GM23338 (cell line): ENCODE measurements around the gene CNTN1. TPM values are rescaled to one million over a fixed set of nuclear protein-coding genes. Genes with fewer than 3 reads are reported as not detected.

Experiments used
- ATAC-seq: fragments of 200-7000 bp; cut with Tn5 transposase; 3 replicates; pipeline ENCODE4 v1.9.1; 2020
- DNase-seq: peaks from one replicate; pipeline ENCODE4 v3.0.0-alpha.2; 2015; ENCODE audit warnings: low spot score
- H2AFZ ChIP-seq: fragments of 200-600 bp; sonication (generic); 2 replicates; pipeline ENCODE4 v1.8.0; 2016; ENCODE audit warnings: antibody characterized with exemption, mild to moderate bottlenecking, moderate library complexity
- H3F3A ChIP-seq: fragments of 200-600 bp; sonication (generic); replicated peaks from 2 replicates; pipeline ENCODE4 v1.8.0; 2017; ENCODE audit warnings: antibody characterized with exemption, mixed run types, low read depth
- H3K27ac ChIP-seq: fragments of 200-600 bp; sonication (generic); 2 replicates; pipeline ENCODE4 v1.6.1; 2016; ENCODE audit warnings: low read depth
- H3K27me3 ChIP-seq: fragments of 200-600 bp; sonication (generic); 2 replicates; pipeline ENCODE4 v1.8.0; 2016; ENCODE audit warnings: mild to moderate bottlenecking, mixed run types, moderate library complexity; ENCODE audit not compliant: insufficient read depth
- H3K36me3 ChIP-seq: fragments of 200-600 bp; sonication (generic); 2 replicates; pipeline ENCODE4 v1.8.0; 2016; ENCODE audit warnings: mild to moderate bottlenecking; ENCODE audit not compliant: insufficient read depth
- H3K4me1 ChIP-seq: fragments of 200-600 bp; sonication (generic); 2 replicates; pipeline ENCODE4 v1.8.0; 2016; ENCODE audit warnings: mild to moderate bottlenecking, moderate library complexity; ENCODE audit not compliant: insufficient read depth
- H3K4me2 ChIP-seq: fragments of 200-600 bp; sonication (generic); 2 replicates; pipeline ENCODE4 v1.7.1; 2017; ENCODE audit warnings: mixed run types
- H3K4me3 ChIP-seq: fragments of 200-600 bp; sonication (generic); 2 replicates; pipeline ENCODE4 v1.6.1; 2016; ENCODE audit warnings: mixed run types
- H3K79me2 ChIP-seq: fragments of 200-600 bp; sonication (generic); replicated peaks from 2 replicates; pipeline ENCODE4 v1.8.0; 2017; ENCODE audit warnings: mild to moderate bottlenecking; ENCODE audit not compliant: insufficient read depth
- H3K9me2 ChIP-seq: fragments of 200-600 bp; sonication (generic); 2 replicates; pipeline ENCODE4 v1.8.0; 2017; ENCODE audit not compliant: insufficient read depth
- H4K20me1 ChIP-seq: fragments of 200-600 bp; sonication (generic); replicated peaks from 2 replicates; pipeline ENCODE4 v1.8.0; 2017; ENCODE audit warnings: mild to moderate bottlenecking; ENCODE audit not compliant: insufficient read depth
- H3K27ac Mint-ChIP-seq: 2 replicates; pipeline ENCODE4 v1.8.0; 2020; ENCODE audit warnings: inconsistent platforms, mild to moderate bottlenecking, moderate library complexity, mixed read lengths
- H3K27me3 Mint-ChIP-seq: 3 replicates; pipeline ENCODE4 v1.8.0; 2022; ENCODE audit warnings: low read depth, mild to moderate bottlenecking, moderate library complexity, mixed read lengths, inconsistent platforms; ENCODE audit not compliant: insufficient read depth, poor library complexity
- H3K36me3 Mint-ChIP-seq: 3 replicates; pipeline ENCODE4 v1.8.0; 2021; ENCODE audit warnings: low read depth, mild to moderate bottlenecking, inconsistent platforms, moderate library complexity, mixed read lengths
- H3K4me1 Mint-ChIP-seq: 3 replicates; pipeline ENCODE4 v1.8.0; 2020; ENCODE audit warnings: mild to moderate bottlenecking, inconsistent platforms, mixed read lengths
- H3K4me3 Mint-ChIP-seq: 3 replicates; pipeline ENCODE4 v1.8.0; 2021; ENCODE audit warnings: moderate library complexity, mild to moderate bottlenecking, inconsistent platforms, mixed read lengths
- H3K9me3 Mint-ChIP-seq: 3 replicates; pipeline ENCODE4 v1.8.0; 2020; ENCODE audit warnings: moderate library complexity, mild to moderate bottlenecking, inconsistent platforms, mixed read lengths
- CREB1 ChIP-seq: fragments of 250-450 bp; sonication (Bioruptor Pico); IDR thresholded peaks from 2 replicates; pipeline ENCODE4 v1.5.0; 2020; ENCODE audit warnings: low read depth, mild to moderate bottlenecking, moderate library complexity
- ETS1 ChIP-seq: IDR thresholded peaks from 2 replicates; pipeline ENCODE4 v1.6.1; 2016; ENCODE audit warnings: antibody characterized with exemption
- EZH2phosphoT487 ChIP-seq: fragments of 200-600 bp; sonication (generic); IDR thresholded peaks from one replicate; pipeline ENCODE4 v1.8.1; 2018; ENCODE audit warnings: antibody characterized with exemption; ENCODE audit not compliant: unreplicated experiment
- JUNB ChIP-seq: IDR thresholded peaks from one replicate; pipeline ENCODE4 v1.6.1; 2016; ENCODE audit warnings: antibody characterized with exemption; ENCODE audit not compliant: unreplicated experiment
- NANOG ChIP-seq: IDR thresholded peaks from 2 replicates; pipeline ENCODE4 v1.6.1; 2016; ENCODE audit warnings: antibody characterized with exemption, borderline replicate concordance
- POLR2AphosphoS5 ChIP-seq: IDR thresholded peaks from 2 replicates; pipeline ENCODE4 v1.6.1; 2016; ENCODE audit warnings: antibody characterized with exemption, low read depth
- STAT1 ChIP-seq: IDR thresholded peaks from one replicate; pipeline ENCODE4 v1.6.1; 2016; ENCODE audit warnings: antibody characterized with exemption; ENCODE audit not compliant: unreplicated experiment
- ZNF114 ChIP-seq: fragments of 250-450 bp; sonication (Bioruptor Pico); IDR thresholded peaks from 2 replicates; pipeline ENCODE4 v1.5.0; 2020; ENCODE audit warnings: mild to moderate bottlenecking, moderate library complexity
- ZNF331 ChIP-seq: fragments of 250-450 bp; sonication (Bioruptor Pico); IDR thresholded peaks from 2 replicates; pipeline ENCODE4 v1.5.0; 2020; ENCODE audit warnings: low read depth, mild to moderate bottlenecking, moderate library complexity
- ZNF462 ChIP-seq: fragments of 250-450 bp; sonication (Bioruptor Pico); IDR thresholded peaks from 2 replicates; pipeline ENCODE4 v1.5.0; 2020; ENCODE audit warnings: mild to moderate bottlenecking, moderate library complexity
- polyA plus RNA-seq: library from polyadenylated mRNA; unstranded; fragments of >200 nt; fragmentation: Nextera tagmentation; extraction: Ambion mirVana; gene quantifications from 2 replicates; pipeline ENCODE4 v1.2.1, GENCODE V29; 2016
- total RNA-seq: library from RNA; depleted of rRNA; stranded (reverse); fragments of >200 nt; shearing (Covaris generic); gene quantifications from 2 replicates; pipeline ENCODE4 v1.2.3, GENCODE V29; 2014
- TF ChIP-seq, protein P1 (sequence below): IDR thresholded peaks from one replicate; pipeline ENCODE4 v1.6.1; 2018; ENCODE audit warnings: antibody characterized with exemption; ENCODE audit not compliant: unreplicated experiment
- TF ChIP-seq, protein P2 (sequence below), 2 experiments: fragments of 200-600 bp in 1 of 2; sonication (generic) in 1 of 2; conservative IDR thresholded peaks; 2 replicates each; pipeline versions ENCODE4 v1.5.1 to v1.6.1; 2016 to 2017; ENCODE audit warnings: antibody characterized with exemption in 2 of 2, low read depth in 2 of 2, mild to moderate bottlenecking in 2 of 2, moderate library complexity in 1 of 2

Gene CNTN1
- total and polyA plus RNA-seq, 2 experiments from 2014 or later: 5.0 to 27.0 TPM

- H3K79me2 ChIP-seq: no peaks in the 10 kb centered on the region
- no peaks in the 10 kb centered on the region for H4K20me1 ChIP-seq
- H3K4me2 ChIP-seq: no peak overlapping the region
- no peaks in the 10 kb centered on the region for H3K27me3 Mint-ChIP-seq
- ATAC-seq (no peak), DNase-seq (no peak)
- TF ChIP-seq ZNF331 (CRISPR knock-in tag) (no peak), CREB1 (CRISPR knock-in tag) (no peak), STAT1 (no peak), ZNF462 (CRISPR knock-in tag) (no peak), JUNB (no peak), POLR2AphosphoS5 (no peak), NANOG (no peak), ZNF114 (CRISPR knock-in tag) (no peak), ETS1 (no peak), EZH2phosphoT487 (no peak)
- TF ChIP-seq, protein P1, sequence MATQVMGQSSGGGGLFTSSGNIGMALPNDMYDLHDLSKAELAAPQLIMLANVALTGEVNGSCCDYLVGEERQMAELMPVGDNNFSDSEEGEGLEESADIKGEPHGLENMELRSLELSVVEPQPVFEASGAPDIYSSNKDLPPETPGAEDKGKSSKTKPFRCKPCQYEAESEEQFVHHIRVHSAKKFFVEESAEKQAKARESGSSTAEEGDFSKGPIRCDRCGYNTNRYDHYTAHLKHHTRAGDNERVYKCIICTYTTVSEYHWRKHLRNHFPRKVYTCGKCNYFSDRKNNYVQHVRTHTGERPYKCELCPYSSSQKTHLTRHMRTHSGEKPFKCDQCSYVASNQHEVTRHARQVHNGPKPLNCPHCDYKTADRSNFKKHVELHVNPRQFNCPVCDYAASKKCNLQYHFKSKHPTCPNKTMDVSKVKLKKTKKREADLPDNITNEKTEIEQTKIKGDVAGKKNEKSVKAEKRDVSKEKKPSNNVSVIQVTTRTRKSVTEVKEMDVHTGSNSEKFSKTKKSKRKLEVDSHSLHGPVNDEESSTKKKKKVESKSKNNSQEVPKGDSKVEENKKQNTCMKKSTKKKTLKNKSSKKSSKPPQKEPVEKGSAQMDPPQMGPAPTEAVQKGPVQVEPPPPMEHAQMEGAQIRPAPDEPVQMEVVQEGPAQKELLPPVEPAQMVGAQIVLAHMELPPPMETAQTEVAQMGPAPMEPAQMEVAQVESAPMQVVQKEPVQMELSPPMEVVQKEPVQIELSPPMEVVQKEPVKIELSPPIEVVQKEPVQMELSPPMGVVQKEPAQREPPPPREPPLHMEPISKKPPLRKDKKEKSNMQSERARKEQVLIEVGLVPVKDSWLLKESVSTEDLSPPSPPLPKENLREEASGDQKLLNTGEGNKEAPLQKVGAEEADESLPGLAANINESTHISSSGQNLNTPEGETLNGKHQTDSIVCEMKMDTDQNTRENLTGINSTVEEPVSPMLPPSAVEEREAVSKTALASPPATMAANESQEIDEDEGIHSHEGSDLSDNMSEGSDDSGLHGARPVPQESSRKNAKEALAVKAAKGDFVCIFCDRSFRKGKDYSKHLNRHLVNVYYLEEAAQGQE: no peak
- TF ChIP-seq, protein P2, sequence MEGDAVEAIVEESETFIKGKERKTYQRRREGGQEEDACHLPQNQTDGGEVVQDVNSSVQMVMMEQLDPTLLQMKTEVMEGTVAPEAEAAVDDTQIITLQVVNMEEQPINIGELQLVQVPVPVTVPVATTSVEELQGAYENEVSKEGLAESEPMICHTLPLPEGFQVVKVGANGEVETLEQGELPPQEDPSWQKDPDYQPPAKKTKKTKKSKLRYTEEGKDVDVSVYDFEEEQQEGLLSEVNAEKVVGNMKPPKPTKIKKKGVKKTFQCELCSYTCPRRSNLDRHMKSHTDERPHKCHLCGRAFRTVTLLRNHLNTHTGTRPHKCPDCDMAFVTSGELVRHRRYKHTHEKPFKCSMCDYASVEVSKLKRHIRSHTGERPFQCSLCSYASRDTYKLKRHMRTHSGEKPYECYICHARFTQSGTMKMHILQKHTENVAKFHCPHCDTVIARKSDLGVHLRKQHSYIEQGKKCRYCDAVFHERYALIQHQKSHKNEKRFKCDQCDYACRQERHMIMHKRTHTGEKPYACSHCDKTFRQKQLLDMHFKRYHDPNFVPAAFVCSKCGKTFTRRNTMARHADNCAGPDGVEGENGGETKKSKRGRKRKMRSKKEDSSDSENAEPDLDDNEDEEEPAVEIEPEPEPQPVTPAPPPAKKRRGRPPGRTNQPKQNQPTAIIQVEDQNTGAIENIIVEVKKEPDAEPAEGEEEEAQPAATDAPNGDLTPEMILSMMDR (conservative IDR thresholded peaks at IDR 0.05; ENCODE audit: low read depth in 2 of 2): no peak
- H3K4me3 Mint-ChIP-seq: no peak overlapping the region
- H3K4me1 Mint-ChIP-seq: peaks cover 19% of the 10 kb centered on the region
- H3K36me3 Mint-ChIP-seq: no peaks in the 10 kb centered on the region
- no peaks in the 10 kb centered on the region for H3K9me3 Mint-ChIP-seq
- H3K36me3 ChIP-seq: no peaks in the 10 kb centered on the region
- H3K27me3 ChIP-seq: no peaks in the 10 kb centered on the region
- no peak overlapping the region for H3K4me3 ChIP-seq
- no peaks in the 10 kb centered on the region for H3F3A ChIP-seq
- no peaks in the 10 kb centered on the region for H3K9me2 ChIP-seq
- no peak overlapping the region for H3K27ac Mint-ChIP-seq
- no peak overlapping the region for H3K27ac ChIP-seq
- H2AFZ ChIP-seq: no peak overlapping the region
- H3K4me1 ChIP-seq: peaks cover 16% of the 10 kb centered on the region; the same call in 1 of the 2 replicates
Measured at GRCh38 chr12:40749863-40750262, 57.6 kb downstream of the CNTN1 start.
